Activated naive CD4-positive, alpha-beta T cell treated with Interleukin-2 at 50 U/mL for 16 hours (primary cell): ENCODE data around the gene MARK3.

Experiments used
- DNase-seq: peaks from one replicate; pipeline ENCODE4 v3.0.0-alpha.2; 2020

Gene MARK3

DNA sequence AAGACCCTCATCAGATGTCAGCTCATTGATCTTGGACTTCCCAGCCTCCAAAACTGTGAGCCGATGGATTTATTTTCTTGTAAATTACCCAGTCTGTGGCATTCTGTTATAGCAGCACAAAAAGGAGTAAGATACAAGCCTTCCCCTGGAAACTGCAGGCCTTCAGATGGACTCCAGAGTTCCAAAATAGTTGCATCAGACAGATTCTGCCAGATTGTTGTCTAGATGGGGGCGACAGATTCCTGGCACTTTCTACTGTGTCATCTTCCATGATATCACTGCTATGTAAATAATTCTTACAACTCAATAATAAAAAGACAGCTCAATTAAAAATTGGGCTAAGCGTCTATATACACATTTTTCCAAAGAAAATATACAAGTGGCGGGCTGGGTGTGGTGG is 17.2 kb upstream of the MARK3 start:
- no peak for DNase-seq

DNA sequence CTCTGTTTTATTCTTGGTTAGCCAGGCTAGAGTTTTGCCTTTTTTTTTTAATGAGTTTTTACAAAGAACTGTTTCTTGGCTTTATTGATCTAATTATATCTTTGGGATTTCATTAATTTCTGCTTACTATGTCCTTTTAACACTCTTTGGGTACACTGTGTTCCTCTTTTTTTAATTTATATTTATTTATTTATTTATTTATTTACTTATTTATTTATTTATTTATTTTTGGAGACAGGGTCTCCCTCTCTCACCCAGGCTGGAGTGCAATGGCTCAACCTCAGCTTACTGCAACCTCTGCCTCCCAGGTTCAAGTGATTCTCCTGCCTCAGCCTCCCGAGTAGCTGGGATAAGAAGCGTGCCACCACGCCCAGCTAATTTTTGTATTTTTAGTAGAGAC is 15.1 kb upstream of the MARK3 start:
- no peak for DNase-seq

DNA sequence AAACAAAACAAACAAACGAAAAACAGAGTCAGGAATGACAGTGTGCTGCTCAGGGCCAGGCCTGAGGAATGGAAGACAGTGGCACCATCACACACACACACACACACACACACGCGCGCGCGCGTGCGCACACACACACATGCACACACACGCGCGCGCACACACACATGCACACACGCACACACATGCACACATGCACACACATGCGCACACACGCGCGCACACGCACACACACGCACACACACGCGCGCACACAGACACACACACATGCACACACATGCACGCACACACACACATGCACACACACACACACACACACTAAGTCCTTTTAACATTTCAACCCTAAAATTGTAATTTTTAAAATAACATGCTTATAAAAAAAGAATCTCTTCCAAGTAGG is 13.2 kb upstream of the MARK3 start:
- DNase-seq: no peak

DNA sequence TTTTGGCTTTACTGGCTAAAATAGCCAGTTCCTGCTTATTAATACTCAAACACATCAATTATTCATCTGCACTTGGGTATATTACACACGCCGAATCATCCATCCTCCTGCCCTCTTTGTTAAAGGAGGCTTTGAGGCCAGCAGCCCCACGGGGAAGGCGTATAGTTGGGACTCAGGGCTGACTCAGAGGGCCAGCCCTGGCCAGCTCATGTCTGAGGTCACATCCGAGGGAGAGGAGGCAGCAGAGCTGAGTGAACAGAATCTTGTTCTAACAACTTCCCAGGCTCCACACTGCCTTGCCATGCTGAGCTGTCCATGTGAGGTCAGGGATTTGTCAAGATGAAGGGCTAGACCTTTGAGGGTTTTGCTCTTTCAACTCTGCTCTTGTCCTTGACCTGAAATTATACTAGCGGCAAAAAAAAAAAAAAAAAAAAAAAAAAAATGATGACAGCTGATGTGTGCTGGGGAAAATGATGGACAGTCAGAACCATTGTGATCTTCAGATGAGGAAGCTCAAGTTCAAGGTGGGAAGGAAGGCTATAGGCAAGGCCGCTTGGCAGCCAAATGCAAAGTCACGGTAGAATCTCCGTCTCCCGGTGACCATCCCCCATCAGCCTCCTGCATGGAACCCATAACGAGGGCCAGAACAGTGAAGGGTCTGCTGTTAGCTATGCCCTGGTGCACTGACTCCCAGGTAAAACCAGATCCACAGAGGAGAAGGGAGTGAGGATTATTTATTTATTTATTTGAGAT is 12.5 kb upstream of the MARK3 start:
- DNase-seq: no peak

DNA sequence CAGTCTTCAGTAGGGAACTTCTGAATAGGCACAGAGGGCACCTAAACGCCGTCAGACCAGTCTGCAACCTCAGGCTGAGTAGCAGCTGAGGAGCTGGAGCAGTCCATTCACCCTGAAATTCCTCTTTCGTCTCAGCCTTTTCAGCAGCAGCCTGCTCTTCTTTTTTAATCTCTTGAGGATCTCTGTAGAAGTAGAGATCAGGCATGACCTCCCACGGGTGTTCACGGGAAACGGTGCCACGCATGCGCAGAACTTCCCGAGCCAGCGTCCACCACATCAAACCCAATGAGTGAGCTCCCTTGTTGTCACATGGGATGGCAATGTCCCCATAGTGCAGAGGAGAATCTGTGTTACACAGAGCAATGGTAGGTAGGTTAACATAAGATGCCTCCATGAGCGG is 11.1 kb upstream of the MARK3 start:
- no peak for DNase-seq

DNA sequence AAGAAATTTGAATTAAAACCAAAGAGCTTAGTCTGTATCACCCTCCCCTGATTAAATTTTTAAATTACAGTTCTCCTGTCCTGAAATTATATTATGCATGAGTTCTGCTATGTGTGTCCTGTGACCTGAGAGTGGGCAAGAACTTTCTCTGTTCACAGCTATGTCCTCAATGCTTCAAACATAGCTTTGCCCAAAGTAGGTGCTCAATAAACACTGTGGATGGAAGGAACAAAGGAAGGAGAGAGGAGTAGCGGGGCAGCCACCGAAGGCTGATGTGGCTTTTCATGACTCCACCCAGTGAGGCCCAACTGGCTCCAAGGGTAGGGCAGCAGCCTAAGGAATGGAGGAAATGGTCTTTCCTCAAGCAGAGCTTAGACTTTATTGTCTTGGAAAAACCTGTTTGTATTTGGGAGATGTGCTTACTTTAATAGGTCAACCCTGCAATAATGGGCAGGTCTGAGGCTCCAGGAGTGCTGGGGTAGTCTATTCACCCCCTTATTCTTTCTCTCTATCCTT is 7.6 kb upstream of the MARK3 start:
- DNase-seq: no peak

DNA sequence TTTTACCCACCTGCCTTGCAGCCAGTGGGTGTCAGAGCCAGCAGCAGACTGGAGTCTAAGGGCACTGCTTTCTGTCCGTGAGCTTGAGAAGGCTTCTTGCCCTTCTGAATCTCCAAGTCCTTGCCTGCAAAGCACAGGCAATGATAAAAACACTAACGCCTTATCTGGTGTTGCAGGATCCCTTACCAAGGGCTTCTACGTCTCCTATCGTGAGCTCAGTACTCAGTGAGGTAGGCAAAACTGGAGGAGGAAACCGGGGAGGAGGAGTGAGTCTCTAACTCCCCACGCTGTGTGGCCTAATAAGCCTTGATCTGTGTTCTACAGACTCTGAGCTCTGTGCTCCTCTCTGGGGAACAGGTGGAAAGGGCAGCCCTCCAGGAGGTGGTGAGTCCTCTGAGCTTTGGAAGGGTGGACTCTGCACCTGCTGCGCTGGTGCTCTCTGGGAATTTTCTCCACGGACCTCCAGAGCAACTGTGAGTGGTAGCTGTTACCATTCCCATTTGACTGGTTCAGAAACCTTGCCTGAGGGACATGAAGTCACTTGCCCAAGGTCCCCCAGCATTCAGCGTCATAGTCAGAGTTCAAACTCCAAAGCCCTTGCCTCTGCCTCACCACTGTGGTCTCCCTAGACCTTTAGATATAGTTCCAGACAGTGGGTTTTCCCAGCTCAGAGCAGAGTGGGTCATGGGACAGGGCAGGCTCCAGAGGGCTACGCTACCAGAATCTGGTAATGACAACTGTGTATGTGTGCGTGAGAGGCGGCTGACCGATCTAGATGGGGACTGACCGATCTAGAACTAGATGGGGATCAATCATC is 7.0 kb upstream of the MARK3 start:
- DNase-seq: no peak

DNA sequence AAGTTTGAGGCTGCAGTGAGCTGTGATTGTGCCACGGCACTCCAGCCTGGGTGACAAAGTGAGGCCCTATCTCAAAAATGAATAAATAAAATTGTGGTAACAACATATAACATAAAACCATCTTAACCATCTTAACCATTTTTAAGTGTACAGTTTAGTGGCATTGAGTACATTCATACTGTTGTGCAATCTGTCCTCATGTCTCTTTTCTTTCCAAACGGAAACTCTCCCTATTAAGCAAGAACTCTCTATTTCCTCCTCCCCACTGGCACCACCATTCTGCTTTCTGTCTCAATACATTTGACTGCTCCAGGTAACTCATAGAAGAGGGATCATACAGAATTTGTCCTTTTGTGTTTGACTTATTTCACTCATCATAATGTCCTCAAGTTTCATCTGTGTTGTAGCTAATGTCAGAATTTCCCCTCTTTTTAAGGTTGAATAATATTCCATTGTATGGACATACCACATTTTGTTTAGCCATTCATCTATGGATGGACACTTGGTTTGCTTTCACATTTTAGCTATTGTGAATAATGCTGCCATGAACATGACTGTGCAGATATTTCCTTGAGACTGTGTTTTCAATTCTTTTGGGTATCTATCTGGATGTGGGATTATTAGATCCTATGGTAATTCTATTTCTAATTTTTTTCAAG is 4.4 kb upstream of the MARK3 start:
- no peak for DNase-seq

DNA sequence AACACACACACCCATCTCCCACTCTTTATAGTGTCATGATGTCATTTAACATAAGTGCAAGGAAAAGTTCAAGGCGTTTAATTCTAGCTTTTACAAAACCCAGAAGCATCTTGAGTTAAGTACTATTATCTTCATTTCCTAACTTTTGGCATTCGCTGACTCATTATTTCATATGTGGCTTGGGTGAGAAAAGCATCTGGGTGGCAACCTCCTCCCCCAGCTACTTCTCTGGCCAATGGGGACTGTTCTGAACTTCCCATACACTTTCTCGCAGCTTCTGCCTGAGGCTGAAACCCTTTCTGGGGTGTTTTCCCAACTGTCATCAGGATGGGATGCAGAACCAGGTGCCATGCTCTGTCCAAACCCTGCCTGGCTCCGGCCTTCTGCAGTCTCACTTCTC is 2.8 kb upstream of the MARK3 start:
- no peak for DNase-seq

DNA sequence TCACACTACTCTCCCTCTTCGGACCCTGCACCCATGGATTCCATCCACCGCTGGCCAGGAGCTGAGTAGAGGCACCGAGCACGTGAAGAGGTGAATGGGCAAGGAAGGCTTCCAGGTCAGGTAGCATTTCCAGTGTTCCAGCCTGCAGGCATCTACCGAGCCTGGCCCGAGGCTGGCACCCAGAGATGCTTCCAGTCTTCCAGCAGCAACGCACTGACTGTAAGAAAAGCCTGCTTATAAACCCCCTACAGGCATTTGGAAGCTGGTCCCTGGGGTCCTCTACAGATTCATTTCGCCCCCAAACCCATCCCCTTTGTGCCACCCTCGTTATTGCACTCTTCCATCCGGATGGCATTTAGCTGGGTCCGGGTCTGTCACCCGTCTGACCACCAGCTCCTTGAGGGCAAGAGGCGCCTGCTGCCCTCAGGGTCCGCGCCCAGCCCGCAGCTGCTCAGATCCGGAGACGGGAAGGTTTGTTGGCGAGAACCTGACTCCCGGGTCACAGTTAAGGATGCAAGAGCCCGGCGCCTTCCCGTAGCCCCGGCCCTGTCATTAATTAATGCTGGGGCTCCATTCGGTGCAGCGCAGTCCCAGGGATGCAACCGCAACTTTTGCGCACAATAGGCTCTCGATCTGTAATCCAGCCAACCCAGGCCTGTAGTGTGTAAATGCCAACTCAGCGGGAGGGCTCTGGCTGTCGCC is 614 bp upstream of the MARK3 start:
- DNase-seq: no peak

DNA sequence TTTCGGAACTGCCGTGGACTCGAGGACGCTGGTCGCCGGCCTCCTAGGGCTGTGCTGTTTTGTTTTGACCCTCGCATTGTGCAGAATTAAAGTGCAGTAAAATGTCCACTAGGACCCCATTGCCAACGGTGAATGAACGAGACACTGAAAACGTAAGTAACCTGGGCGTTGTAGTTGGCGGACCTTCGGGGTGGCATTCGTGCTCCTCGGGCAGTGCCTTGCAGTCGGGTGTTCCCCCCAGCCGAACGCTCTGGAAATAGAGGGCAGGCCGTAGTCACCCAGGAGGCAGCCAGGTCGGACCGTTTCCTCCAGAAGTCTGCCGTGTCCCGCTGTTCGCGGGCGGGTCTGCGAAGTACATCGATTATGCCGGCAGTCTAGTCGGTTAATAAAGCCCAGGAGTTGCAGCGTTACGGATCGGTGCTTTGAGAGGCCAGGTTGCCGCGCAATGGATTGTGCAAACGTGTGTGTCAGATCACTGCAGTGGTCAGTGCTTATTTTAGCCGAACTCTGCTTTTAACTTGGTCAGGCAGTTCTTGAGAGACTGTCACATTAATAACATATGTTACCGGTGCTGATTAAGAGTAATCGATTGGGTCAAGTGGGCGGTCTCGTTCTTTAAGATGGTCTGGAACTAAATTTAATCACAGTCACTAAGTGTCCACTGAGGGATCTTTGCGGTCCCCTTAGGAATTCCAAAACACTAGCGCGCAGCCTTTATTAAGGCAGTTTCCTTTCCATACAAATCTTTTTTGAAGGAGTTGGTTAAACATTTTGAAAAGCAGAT is 906 bp downstream of the MARK3 start:
- DNase-seq: peak; percentile 38

DNA sequence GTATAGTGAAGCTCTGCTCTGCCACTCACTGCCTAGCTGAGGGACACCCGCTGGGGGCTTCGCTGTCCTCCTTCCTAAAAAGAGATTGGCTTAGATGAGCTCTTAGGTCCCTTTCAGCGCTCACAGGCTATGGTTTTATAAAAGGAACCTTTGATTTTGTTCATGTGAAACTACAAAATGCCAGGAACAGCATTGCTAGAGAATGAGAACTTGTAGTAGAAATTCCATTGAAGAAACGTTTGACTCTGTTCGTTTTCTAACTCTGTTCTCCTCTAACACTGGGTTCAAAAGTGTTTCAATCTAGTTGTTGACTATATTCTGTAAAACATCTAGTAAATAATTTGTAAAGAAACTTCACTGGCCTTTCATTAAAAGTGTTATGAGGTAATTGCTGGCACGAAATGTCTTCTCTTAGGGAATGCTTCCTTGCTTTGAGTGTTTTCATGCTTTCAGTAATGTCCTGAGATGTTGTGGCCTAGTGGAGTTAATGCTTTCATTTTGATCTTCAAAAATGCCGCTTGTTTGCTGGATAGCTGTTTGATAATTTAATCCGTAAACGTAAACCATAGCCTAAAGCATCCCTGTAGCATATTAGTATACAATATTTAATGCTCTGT is 1.6 kb downstream of the MARK3 start:
- DNase-seq: no peak

DNA sequence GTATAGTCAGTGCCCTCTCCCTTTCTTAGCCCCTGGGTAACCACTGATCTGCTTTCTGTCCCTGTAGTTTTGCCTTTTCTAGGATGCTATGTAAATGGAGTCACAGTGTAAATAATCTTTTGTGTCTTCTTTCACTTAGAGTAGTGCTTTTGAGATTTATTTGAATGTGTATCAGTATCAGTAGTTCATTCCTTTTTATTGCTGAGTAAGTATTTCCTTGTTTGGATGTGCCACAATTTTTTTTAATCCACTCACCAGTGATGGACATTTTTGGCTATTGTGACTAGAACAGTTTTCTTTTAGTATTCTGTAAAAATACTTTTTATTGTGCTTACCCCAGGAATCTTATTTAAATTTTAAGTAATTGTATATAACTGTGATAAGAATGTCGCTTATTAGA is 3.4 kb downstream of the MARK3 start:
- DNase-seq: no peak

DNA sequence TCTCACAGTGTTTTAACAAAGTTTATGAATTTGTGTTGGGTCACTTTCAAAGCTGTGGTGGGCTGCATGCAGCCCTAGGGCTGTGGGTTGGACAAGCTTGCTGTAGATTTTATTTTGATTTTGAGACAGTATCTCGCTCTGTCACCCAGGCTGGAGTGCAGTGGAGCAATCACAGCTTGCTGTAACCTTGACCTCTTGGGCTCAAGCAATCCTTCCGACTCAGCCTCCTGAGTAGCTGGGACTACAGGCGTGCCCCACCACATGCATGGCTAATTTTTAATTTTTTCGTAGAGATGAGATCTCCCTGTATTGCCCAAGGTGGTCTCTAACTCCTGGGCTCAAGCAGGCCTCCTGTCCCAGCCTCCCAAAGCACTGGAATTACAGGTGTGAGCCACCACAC is 5.4 kb downstream of the MARK3 start:
- DNase-seq: no peak

DNA sequence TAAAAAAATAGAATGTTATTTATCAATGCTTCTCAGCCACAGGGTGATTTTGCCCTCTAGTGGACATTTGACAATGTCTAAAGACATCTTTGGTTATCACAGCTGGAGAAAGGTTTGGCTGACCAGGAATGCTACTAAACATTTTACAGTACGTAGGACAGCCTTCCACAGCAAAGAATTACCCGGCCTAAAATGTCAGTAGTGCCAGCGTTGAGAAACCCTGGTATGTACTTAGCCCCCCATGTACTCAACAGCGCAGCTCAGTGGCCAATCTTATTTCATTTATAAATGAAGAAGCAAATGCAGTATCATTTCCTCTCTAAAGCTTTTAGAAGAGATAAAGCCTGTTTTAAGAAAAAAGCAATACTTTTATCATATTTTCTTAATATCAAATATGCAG is 5.8 kb downstream of the MARK3 start:
- DNase-seq: peak; percentile 37

DNA sequence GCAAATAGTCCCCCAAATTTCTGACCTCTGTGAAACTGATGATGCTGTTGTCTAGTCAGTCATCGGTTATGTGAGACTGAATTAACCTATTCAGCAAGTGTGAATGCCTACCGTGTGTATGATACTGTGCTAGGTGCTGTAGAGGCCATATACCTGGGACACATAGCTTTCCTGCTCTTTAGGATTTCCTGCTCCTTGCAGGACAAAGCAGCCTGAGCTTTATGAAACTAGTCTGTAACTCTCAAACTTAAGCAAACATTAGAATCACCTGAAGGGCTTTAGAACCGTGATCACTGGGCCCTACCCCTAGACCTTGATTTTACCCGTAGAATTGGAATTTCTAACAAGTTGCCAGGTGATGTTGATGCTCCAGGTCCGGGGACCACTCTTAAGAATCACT is 6.9 kb downstream of the MARK3 start:
- no peak for DNase-seq

DNA sequence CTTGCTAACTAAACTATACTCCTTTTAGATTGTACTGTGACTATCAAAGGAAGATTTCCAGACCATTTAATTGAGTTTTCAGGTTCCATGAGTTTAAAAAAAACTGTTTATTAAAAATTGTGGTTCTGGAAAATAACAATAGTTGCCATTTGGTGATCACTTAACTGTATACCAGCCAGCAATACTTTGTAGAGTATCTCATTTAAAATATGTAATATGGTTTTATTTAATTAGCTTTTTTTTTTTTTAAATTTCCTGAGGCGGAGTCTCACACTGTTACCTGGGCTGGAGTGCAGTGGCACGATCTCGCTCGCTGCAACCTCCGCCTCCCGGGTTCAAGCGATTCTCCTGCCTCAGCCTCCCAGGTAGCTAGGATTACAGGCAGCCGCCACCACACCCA is 7.4 kb downstream of the MARK3 start:
- DNase-seq: no peak

DNA sequence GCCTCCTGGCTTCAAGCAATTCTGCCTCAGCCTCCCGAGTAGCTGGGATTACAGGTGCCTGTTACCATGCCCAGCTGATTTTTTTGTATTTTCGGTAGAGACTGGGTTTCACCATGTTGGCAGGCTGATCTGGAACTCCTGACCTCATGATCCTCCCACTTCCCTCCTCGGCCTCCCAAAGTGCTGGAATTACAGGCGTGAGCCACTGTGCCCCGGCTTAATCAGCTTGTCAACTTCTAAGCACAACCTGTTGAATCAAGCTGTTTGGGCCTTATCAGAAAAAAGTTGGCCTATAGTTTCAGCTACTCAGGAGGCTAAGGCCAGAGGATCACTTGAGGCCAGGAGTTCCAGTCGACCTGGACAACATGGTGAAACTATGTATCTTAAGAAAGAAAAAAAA is 7.9 kb downstream of the MARK3 start:
- no peak for DNase-seq

DNA sequence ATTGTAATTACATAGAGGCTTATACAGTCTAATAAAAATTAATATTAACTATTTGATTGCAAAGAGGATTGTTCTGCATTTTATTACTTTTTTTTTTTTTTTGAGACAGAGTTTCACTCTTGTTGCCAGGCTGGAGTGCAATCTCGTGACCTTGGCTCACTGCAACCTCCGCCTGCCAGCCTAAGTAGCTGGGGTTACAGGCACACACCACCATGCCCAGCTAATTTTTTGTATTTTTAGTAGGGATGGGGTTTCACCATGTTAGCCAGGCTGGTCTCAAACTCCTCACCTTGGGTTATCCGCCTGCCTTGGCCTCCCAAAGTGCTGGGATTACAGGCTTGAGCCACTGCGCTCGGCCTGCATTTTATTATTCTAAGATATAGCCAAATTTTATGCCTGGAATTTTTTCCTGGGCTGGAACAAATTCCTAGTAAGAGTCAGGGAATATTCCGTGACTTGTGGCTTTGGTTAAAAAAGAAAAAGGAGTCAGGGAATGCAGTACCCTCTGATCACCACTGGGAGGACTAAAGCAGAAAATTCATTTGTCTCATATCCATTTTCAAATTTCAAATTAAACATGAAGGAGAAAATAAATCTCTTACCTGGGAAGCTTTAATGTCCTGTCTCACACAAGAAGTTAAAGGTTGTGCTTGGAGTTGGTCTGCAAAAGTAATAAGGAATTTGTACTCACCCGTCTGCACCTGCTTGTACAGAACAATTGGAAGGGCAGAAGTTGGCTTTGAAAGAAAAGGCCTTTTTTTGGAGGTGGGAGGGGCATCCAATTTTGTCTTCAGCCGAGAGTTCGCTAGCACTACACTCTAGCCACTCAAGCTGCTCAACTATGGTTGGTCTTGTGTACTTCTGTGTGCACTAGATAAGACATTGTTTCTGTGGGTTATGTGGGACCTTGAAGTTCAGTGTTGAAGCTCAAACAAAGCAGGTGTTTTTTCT is 8.7 kb downstream of the MARK3 start:
- DNase-seq: no peak

DNA sequence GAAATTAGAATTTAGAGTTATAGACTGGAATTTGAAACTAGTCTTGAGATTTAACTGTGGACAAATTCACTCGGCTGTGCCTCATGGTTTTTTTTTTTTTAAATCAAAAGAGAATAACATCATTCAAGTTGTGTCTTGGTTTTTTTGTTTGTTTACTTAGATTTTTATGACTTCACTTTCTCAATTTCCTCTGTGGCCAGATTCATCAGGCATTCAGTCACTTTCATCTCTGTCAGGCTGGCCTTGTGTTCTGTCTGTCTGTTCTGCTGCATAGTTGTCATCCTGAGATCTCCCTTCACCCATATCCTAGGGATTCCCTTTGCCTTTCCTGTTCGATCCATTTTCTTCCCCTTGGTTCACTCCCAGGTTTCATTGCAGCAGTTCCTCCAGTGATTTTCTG is 10.0 kb downstream of the MARK3 start:
- no peak for DNase-seq

DNA sequence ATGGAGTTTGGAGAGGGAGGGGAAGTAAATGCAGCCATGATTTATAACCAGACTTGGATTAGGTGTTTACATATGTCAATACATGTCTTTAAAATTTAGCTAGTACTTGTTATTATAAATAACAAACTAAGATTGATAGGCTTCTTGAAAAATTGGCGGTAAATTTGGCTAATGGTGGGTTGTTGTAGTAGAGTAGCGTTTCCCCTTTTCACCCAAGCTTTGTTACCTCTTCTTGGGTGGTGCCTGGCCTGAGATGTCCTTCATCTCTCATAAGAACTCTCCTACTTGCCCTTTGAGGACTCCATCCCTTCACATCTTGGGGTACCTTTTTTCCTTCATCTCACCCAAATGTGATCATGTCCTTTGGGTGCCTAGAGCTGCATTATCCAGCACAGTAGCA is 11.2 kb downstream of the MARK3 start:
- no peak for DNase-seq
